HG02798 (cell line): Measurements from ENCODE around the gene GRAMD2B.
"Not testable (repeated sequence)": the region's sequence is repeated elsewhere in the genome, so short reads cannot be mapped to it uniquely, and the experiment has no call there.

Source experiments
- ATAC-seq: cut with Tn5 transposase; IDR thresholded peaks from one replicate; pipeline ENCODE4 v1.9.1; 2021; ENCODE audit warnings: mild to moderate bottlenecking; ENCODE audit not compliant: unreplicated experiment, poor library complexity

Gene GRAMD2B

GRCh38 chr5:126448720-126449119, 25.5 kb downstream of the GRAMD2B start:
- no peak for ATAC-seq

- peak; percentile 68 for ATAC-seq
These were observed 26.6 kb downstream of the GRAMD2B start for GRCh38 chr5:126449751-126450271.

GRCh38 chr5:126450346-126450745, 27.1 kb downstream of the GRAMD2B start:
- ATAC-seq: peak; percentile 67

GRCh38 chr5:126450907-126451306, 27.7 kb downstream of the GRAMD2B start:
- ATAC-seq: no peak

- ATAC-seq: no peak
These were observed 29.3 kb downstream of the GRAMD2B start for GRCh38 chr5:126452477-126452876.

- ATAC-seq: no peak
These were observed 30.9 kb downstream of the GRAMD2B start for GRCh38 chr5:126454081-126454480.

- ATAC-seq: no peak
These were observed 31.3 kb downstream of the GRAMD2B start for GRCh38 chr5:126454535-126454934.

- no peak for ATAC-seq
These were observed 32.1 kb downstream of the GRAMD2B start for GRCh38 chr5:126455264-126455663.

GRCh38 chr5:126455728-126456127, 32.5 kb downstream of the GRAMD2B start:
- no peak for ATAC-seq

- ATAC-seq: no peak
These were observed 33.1 kb downstream of the GRAMD2B start for GRCh38 chr5:126456217-126456820.

- ATAC-seq: no peak
These were observed 37.2 kb downstream of the GRAMD2B start for GRCh38 chr5:126460459-126460858.

GRCh38 chr5:126460977-126461376, 37.8 kb downstream of the GRAMD2B start:
- no peak for ATAC-seq

GRCh38 chr5:126461838-126462237, 38.6 kb downstream of the GRAMD2B start:
- ATAC-seq: peak; percentile 17

GRCh38 chr5:126462239-126463014, 39.2 kb downstream of the GRAMD2B start:
- ATAC-seq: peak; percentile 76

- ATAC-seq: no peak
These were observed 40.8 kb downstream of the GRAMD2B start for GRCh38 chr5:126464016-126464415.

- no peak for ATAC-seq
These were observed 41.8 kb downstream of the GRAMD2B start for GRCh38 chr5:126464959-126465358.

- ATAC-seq: no peak
These were observed 44.9 kb downstream of the GRAMD2B start for GRCh38 chr5:126468091-126468490.

GRCh38 chr5:126469536-126470316, 46.5 kb downstream of the GRAMD2B start:
- no peak for ATAC-seq

- not testable (repeated sequence) for ATAC-seq
These were observed 47.3 kb downstream of the GRAMD2B start for GRCh38 chr5:126470529-126470928.

GRCh38 chr5:126471247-126471646, 48.0 kb downstream of the GRAMD2B start:
- no peak for ATAC-seq
